HL-60 (cell line): ENCODE measurements around the gene DNASE1L1.

Source experiments
- GABPA ChIP-seq: IDR thresholded peaks from 2 replicates; pipeline ENCODE4 v1.6.1; 2012; ENCODE audit warnings: low read depth
- POLR2AphosphoS5 ChIP-seq: IDR thresholded peaks from 2 replicates; pipeline ENCODE4 v1.6.1; 2012; ENCODE audit warnings: low read depth
- REST ChIP-seq: IDR thresholded peaks from 2 replicates; pipeline ENCODE4 v1.6.1; 2012; ENCODE audit warnings: low read depth; ENCODE audit not compliant: insufficient replicate concordance
- TF ChIP-seq, protein P1 (sequence below): IDR thresholded peaks from one replicate; pipeline ENCODE4 v1.5.1; 2011; ENCODE audit warnings: low read length, control low read depth, inconsistent platforms; ENCODE audit not compliant: insufficient read depth

DNA sequence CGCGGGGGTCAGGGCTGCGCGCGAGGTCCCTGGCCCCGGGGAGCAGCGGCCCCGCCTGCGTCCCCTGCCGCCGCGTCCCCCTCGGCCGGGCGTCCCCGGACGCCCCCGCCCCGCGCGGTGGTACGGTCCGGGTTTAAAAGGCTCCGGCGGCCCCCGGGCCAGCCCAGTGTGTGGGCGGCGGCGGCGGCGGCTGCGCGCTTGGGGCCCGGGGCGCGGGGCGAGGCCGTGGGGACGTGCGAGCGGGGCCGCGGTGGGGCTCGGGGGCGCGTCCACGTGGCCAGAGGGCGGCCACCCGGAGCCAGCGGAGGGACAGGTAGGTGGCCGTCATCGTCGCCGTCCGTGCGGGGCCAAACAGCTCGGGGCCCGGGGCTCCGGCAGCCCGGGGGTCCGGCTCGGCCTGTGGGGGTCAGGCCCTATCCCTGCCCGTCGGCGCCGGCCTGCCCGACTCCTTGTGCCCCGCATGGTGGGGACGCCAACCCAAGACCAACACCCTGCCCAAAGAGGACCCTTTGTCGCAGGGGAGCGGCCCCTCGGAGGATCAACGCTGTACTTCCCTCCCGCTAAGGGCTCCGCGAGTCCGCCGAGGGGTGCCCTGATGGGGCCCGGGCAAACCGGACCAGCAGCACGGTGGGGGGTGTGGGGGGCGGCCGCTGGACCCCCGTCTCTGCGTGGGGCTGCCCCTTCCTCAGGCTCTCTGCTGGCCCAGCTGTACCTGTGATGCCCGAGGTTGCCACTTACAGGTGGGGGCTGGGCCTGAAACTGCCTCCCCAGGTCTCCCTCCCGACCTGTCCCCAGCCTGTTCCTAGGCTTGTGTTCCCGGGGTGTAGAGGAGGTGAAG, 49.3 kb upstream of the DNASE1L1 start, which contains the start of gene PLXNA3:
- TF ChIP-seq POLR2AphosphoS5, result no peak
- TF ChIP-seq, protein P1, sequence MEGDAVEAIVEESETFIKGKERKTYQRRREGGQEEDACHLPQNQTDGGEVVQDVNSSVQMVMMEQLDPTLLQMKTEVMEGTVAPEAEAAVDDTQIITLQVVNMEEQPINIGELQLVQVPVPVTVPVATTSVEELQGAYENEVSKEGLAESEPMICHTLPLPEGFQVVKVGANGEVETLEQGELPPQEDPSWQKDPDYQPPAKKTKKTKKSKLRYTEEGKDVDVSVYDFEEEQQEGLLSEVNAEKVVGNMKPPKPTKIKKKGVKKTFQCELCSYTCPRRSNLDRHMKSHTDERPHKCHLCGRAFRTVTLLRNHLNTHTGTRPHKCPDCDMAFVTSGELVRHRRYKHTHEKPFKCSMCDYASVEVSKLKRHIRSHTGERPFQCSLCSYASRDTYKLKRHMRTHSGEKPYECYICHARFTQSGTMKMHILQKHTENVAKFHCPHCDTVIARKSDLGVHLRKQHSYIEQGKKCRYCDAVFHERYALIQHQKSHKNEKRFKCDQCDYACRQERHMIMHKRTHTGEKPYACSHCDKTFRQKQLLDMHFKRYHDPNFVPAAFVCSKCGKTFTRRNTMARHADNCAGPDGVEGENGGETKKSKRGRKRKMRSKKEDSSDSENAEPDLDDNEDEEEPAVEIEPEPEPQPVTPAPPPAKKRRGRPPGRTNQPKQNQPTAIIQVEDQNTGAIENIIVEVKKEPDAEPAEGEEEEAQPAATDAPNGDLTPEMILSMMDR, result no peak
- TF ChIP-seq REST, result no peak
- TF ChIP-seq GABPA, result no peak
